GM12878 (cell line): ENCODE results near the gene MAP1S. TPM values are rescaled to one million over a fixed set of nuclear protein-coding genes. Genes with fewer than 3 reads are reported as not detected.

Experiments used
- ATAC-seq: fragments of 200-7000 bp; cut with Tn5 transposase; 3 replicates; pipeline ENCODE4 v1.9.1; 2020; ENCODE audit warnings: mild to moderate bottlenecking, moderate library complexity
- BruUV-seq: library from RNA; stranded (reverse); fragments of 400-500 nt; replicated peaks from 2 replicates; lab custom pipeline; 2021; lab: Mats Ljungman, UMichigan
- CTCF ChIA-PET: fragments of 300-600 bp; sonication (Branson Sonifier 250); formaldehyde crosslinking; extraction: SDS; loops from one replicate; lab custom pipeline; 2021; ENCODE audit warnings: inconsistent platforms; lab: Yijun Ruan, JAX
- POLR2A ChIA-PET: fragments of 350-600 bp; formaldehyde crosslinking; extraction: SDS; loops from one replicate; lab custom pipeline; 2021; ENCODE audit warnings: inconsistent platforms; lab: Charles Lee
- RAD21 ChIA-PET: fragments of 300-600 bp; sonication (Branson Sonifier 250); formaldehyde crosslinking; loops from one replicate; lab custom pipeline; 2023; ENCODE audit warnings: antibody characterized with exemption; ENCODE audit not compliant: unreplicated experiment; lab: Charles Lee
- SMC1A ChIA-PET: fragments of 300-600 bp; sonication (Branson Sonifier 250); formaldehyde crosslinking; loops from one replicate; lab custom pipeline; 2023; ENCODE audit not compliant: unreplicated experiment, uncharacterized antibody; lab: Charles Lee
- DNase-seq: peaks from one replicate; pipeline ENCODE4 v3.0.0-alpha.2; 2011; ENCODE audit warnings: low read depth, low spot score
- FAIRE-seq: peaks from 3 replicates; lab custom pipeline; 2011; peaks lifted over from hg19 to GRCh38; lab: Jason Lieb, UNC
- H2AFZ ChIP-seq: 2 replicates; pipeline ENCODE4 v1.6.0; 2011; ENCODE audit warnings: low read depth, low read length, control low read depth; ENCODE audit not compliant: control insufficient read depth
- H3K27ac ChIP-seq: 2 replicates; pipeline ENCODE4 v1.5.1; 2011; ENCODE audit warnings: control low read depth; ENCODE audit not compliant: control insufficient read depth, insufficient read depth
- H3K27me3 ChIP-seq, 2 experiments: replicated peaks in 1 of 2; 2 replicates each; pipeline versions ENCODE4 v1.6.0 to v1.6.1; 2011; ENCODE audit warnings: low read length in 1 of 2; ENCODE audit not compliant: control insufficient read depth in 2 of 2, insufficient read depth in 2 of 2
- H3K36me3 ChIP-seq, 2 experiments: 2 replicates each; pipeline ENCODE4 v1.5.1; 2011; ENCODE audit warnings: low read length in 1 of 2; ENCODE audit not compliant: control insufficient read depth in 2 of 2, insufficient read depth in 2 of 2
- H3K4me1 ChIP-seq: 2 replicates; pipeline ENCODE4 v1.6.1; 2011; ENCODE audit warnings: mild to moderate bottlenecking, low read length, moderate library complexity, mixed read lengths; ENCODE audit not compliant: control insufficient read depth, insufficient read depth
- H3K4me2 ChIP-seq: 2 replicates; pipeline ENCODE4 v1.6.0; 2011; ENCODE audit warnings: control low read depth; ENCODE audit not compliant: control insufficient read depth, insufficient read depth
- H3K4me3 ChIP-seq: fragments of 200-600 bp; sonication (generic); 2 replicates; pipeline ENCODE4 v1.5.1; 2016
- H3K79me2 ChIP-seq: 2 replicates; pipeline ENCODE4 v1.6.0; 2011; ENCODE audit warnings: low read length; ENCODE audit not compliant: control insufficient read depth, insufficient read depth
- H3K9ac ChIP-seq: 2 replicates; pipeline ENCODE4 v1.8.0; 2011; ENCODE audit warnings: low read length, control low read depth, mixed read lengths; ENCODE audit not compliant: control insufficient read depth, insufficient read depth
- H3K9me3 ChIP-seq: replicated peaks from 3 replicates; pipeline ENCODE4 v1.5.1; 2011; ENCODE audit warnings: mild to moderate bottlenecking, low read length; ENCODE audit not compliant: control insufficient read depth, insufficient read depth
- H4K20me1 ChIP-seq: 2 replicates; pipeline ENCODE4 v1.6.0; 2011; ENCODE audit not compliant: control insufficient read depth, insufficient read depth
- ATF3 ChIP-seq: IDR thresholded peaks from 2 replicates; pipeline ENCODE4 v1.6.1; 2011; ENCODE audit warnings: low read depth, mild to moderate bottlenecking, low read length, moderate library complexity, borderline replicate concordance; ENCODE audit errors: extremely low read depth
- BCL11A ChIP-seq: IDR thresholded peaks from 2 replicates; pipeline ENCODE4 v1.6.1; 2011; ENCODE audit warnings: low read depth, low read length
- BRCA1 ChIP-seq: IDR thresholded peaks from 2 replicates; pipeline ENCODE4 v1.6.1; 2011; ENCODE audit warnings: low read depth, low read length, improper control_type of control experiment
- ETV6 ChIP-seq, 2 experiments: fragments of 450-650 bp in 1 of 2; IDR thresholded peaks in 1 of 2; conservative IDR thresholded peaks in 1 of 2; 2 replicates each; pipeline ENCODE4 v1.6.1; 2014; ENCODE audit warnings: antibody characterized with exemption in 1 of 2, borderline replicate concordance in 1 of 2, low read depth in 1 of 2, mild to moderate bottlenecking in 1 of 2, moderate library complexity in 1 of 2
- HDAC2 ChIP-seq: fragments of 200-600 bp; sonication (generic); IDR thresholded peaks from 2 replicates; pipeline ENCODE4 v1.6.1; 2017
- IKZF1 ChIP-seq: fragments of 450-650 bp; conservative IDR thresholded peaks from 2 replicates; pipeline ENCODE4 v1.6.1; 2017; ENCODE audit warnings: antibody characterized with exemption, mild to moderate bottlenecking
- IKZF2 ChIP-seq, 2 experiments: fragments of 450-650 bp; IDR thresholded peaks; 2 replicates each; pipeline ENCODE4 v1.6.1; 2017; ENCODE audit warnings: mild to moderate bottlenecking in 2 of 2, moderate library complexity in 2 of 2
- KLF5 ChIP-seq: fragments of 450-650 bp; IDR thresholded peaks from 2 replicates; pipeline ENCODE4 v1.6.1; 2014; ENCODE audit warnings: mild to moderate bottlenecking; ENCODE audit not compliant: partially characterized antibody
- MEF2A ChIP-seq: IDR thresholded peaks from 2 replicates; pipeline ENCODE4 v1.6.1; 2011; ENCODE audit warnings: low read depth, mild to moderate bottlenecking, low read length, moderate library complexity; ENCODE audit not compliant: insufficient read depth
- MLLT1 ChIP-seq: fragments of 450-650 bp; IDR thresholded peaks from 2 replicates; pipeline ENCODE4 v1.6.1; 2016; ENCODE audit warnings: mild to moderate bottlenecking
- NFIC ChIP-seq: IDR thresholded peaks from 2 replicates; pipeline ENCODE4 v1.6.1; 2012; ENCODE audit warnings: low read depth, mild to moderate bottlenecking, inconsistent platforms, low read length, moderate library complexity
- PKNOX1 ChIP-seq: fragments of 450-650 bp; IDR thresholded peaks from 2 replicates; pipeline ENCODE4 v1.6.1; 2016; ENCODE audit warnings: mild to moderate bottlenecking
- RELA ChIP-seq: fragments of 450-650 bp; IDR thresholded peaks from 2 replicates; pipeline ENCODE4 v1.8.0; 2014; ENCODE audit warnings: borderline replicate concordance; ENCODE audit not compliant: partially characterized antibody
- SMAD1 ChIP-seq: fragments of 450-650 bp; IDR thresholded peaks from 2 replicates; pipeline ENCODE4 v1.6.1; 2018; ENCODE audit warnings: mild to moderate bottlenecking, low read depth; ENCODE audit not compliant: partially characterized antibody
- YBX1 ChIP-seq: fragments of 450-650 bp; IDR thresholded peaks from 2 replicates; pipeline ENCODE4 v1.6.1; 2016; ENCODE audit warnings: antibody characterized with exemption
- ZZZ3 ChIP-seq: IDR thresholded peaks from 2 replicates; pipeline ENCODE4 v1.6.1; 2011; ENCODE audit warnings: low read depth; ENCODE audit not compliant: control insufficient read depth, insufficient read length
- WGBS: methylation state at CpG from one replicate; pipeline ENCODE4 v1.1.6; 2016; ENCODE audit warnings: low lambda C conversion rate; ENCODE audit not compliant: insufficient replicate concordance, insufficient coverage; ENCODE audit errors: missing lambda C conversion rate; 5-methylcytosine and 5-hydroxymethylcytosine counted together
- in situ Hi-C: fragments of 300-500 bp; cut with MboI; formaldehyde crosslinking; loops from 9 replicates; pipeline ENCODE4 v1.14.3; 2018; ENCODE audit warnings: mixed read lengths
- intact Hi-C: fragments of 100-400 bp; cut with micrococcal nuclease; formaldehyde crosslinking; loops from one replicate; pipeline ENCODE4 v1.14.2; 2022; ENCODE audit not compliant: unreplicated experiment
- polyA plus RNA-seq, 11 experiments: library from polyadenylated mRNA; depleted of rRNA in 4 of 11; unstranded in 6 of 11; stranded (reverse) in 5 of 11; fragments of >200 nt; fragmentation: Nextera tagmentation in 4 of 11; fragmentation: Illumina TruSeq in 1 of 11; extraction: Ambion mirVana in 4 of 11; extraction: Trizol in 1 of 11; gene quantifications; 1 replicate in 1 of 11; 2 replicates in 10 of 11; pipeline versions ENCODE4 v1.2.1 to v1.2.3, GENCODE V29; 2011 to 2016; ENCODE audit warnings: inconsistent platforms in 2 of 11, missing spikeins in 2 of 11, low read depth in 1 of 11
- total RNA-seq, 4 experiments: library from RNA; depleted of rRNA in 3 of 4; stranded (reverse); fragments of >200 nt in 3 of 4; fragmentation: Illumina TruSeq in 1 of 4; extraction: Trizol in 1 of 4; gene quantifications; 2 replicates each; pipeline versions ENCODE4 v1.2.1 to v1.2.3, GENCODE V29; 2013 to 2021

Gene MAP1S
- total and polyA plus RNA-seq, 10 of the 15 experiments (the other 5 are each of a cell fraction or from before 2014, with no cell fraction given) = 2.1 to 63.9 (median 15.0) TPM

GRCh38 chr19:17751912-17752273, 32.6 kb downstream of the MAP1S start:
- ATAC-seq = peak; percentile 2
- WGBS = 4% methylated on average over 2 of the region's 2 CpGs
- Histone ChIP-seq H4K20me1 (no peaks in the 10 kb centered on the region), H3K4me1 (peaks cover 60% of the 10 kb centered on the region), H2AFZ (peak overlapping the region; percentile 63), H3K9me3 (no peaks in the 10 kb centered on the region), H3K79me2 (peaks cover 40% of the 10 kb centered on the region), H3K4me3 (peak overlapping the region; percentile 74), H3K9ac (peak overlapping the region; percentile 83), H3K27me3 (no peaks in the 10 kb centered on the region), H3K27ac (peak overlapping the region; percentile 95), H3K36me3 (no peaks in the 10 kb centered on the region), H3K4me2 (peak overlapping the region; percentile 83)
- ChIA-PET POLR2A (interaction anchor here (0.6 to 3.8 kb wide), 6 partner anchors 10 to 345 kb away, joined by 3 to 16 read pairs (median 9); partner anchors contain the start of genes MAP1S and MAST3), RAD21 (interaction anchor here (0.6 to 6.7 kb wide), 8 partner anchors 12 to 293 kb away, joined by 3 to 96 read pairs (median 5); partner anchors contain the start of genes CCDC124 and MAP1S), CTCF (interaction anchor here (0.8 to 6.8 kb wide), 6 partner anchors 10 to 47 kb away, joined by 3 to 85 read pairs (median 6); no protein-coding TSS in a partner anchor), SMC1A (interaction anchor here (1.1 to 8.8 kb wide), 7 partner anchors 12 to 181 kb away, joined by 3 to 93 read pairs (median 19); partner anchors contain the start of genes CCDC124 and MAP1S)
- intact Hi-C loops (loop anchor here (5.0 kb wide), 1 partner anchor 35 kb away; the partner anchor contains the start of gene MAP1S), in situ Hi-C loops (no loop called here)
- no peak for FAIRE-seq
- TF ChIP-seq ETV6 (conservative IDR thresholded peaks at IDR 0.05 in 1 of 2, IDR thresholded peaks at IDR 0.05 in 1 of 2; ENCODE audit: borderline replicate concordance in 1 of 2, low read depth in 1 of 2) = peak in 1 of 2 experiments; percentile 12; a peak in 1 of 4 replicates
- no peak for TF ChIP-seq SMAD1
- TF ChIP-seq PKNOX1 = no peak
- TF ChIP-seq BRCA1 = no peak
- TF ChIP-seq KLF5 = no peak
- no peak for TF ChIP-seq HDAC2
- TF ChIP-seq RELA = no peak
- no peak for TF ChIP-seq MLLT1
- peak; percentile 9; the same call in 1 of the 2 replicates for TF ChIP-seq IKZF1
- no peak for TF ChIP-seq ATF3
- TF ChIP-seq NFIC = 0 out of 2 replicates have a peak, but pooled peaks have one; percentile 15
- TF ChIP-seq MEF2A = no peak
- no peak for TF ChIP-seq ZZZ3
- TF ChIP-seq BCL11A = 0 out of 2 replicates have a peak, but pooled peaks have one; percentile 19
- TF ChIP-seq IKZF2 (IDR thresholded peaks at IDR 0.05) = peak in 1 of 2 experiments; percentile 7; a peak in 1 of 4 replicates
- TF ChIP-seq YBX1 = no peak
- BruUV-seq = TSS peak; percentile 79
- DNase-seq = peak; percentile 46
